Melanocyte of skin (primary cell): ENCODE results near the gene FCGR3A. TPM values are rescaled to one million over a fixed set of nuclear protein-coding genes. Genes with fewer than 3 reads are reported as not detected.

ENCODE experiments used
- total RNA-seq, 2 donors: library from RNA; depleted of rRNA; stranded (reverse); fragments of >200 nt; gene quantifications; 2 replicates each; pipeline ENCODE4 v1.2.3, GENCODE V29; 2012

FCGR3A gene
- not detected for total RNA-seq

DNA sequence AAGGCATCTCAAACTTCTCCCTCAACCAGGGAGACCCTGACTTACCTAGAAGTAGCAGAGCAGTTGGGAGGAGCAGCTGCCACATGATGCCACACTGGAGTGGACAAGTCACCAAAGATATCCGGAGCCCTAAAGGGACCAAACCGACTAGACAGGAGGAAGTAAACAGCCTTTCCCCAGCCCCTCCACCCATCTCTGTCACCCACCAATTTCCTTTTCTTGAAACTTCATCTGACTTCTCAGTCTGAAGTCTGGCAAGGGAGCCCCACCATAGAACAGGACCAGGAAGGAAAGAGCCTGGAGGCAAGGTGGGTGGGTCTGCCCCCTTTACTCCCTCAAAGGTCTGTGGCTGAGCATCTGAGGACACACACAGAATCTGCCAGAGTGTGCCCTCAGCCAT lies at the start of gene FCGR3A:
FCGR3A (minus strand) TSS at position 167 of the 400 bp plus-strand sequence; CDS start at position 85, 82 bp downstream.

DNA sequence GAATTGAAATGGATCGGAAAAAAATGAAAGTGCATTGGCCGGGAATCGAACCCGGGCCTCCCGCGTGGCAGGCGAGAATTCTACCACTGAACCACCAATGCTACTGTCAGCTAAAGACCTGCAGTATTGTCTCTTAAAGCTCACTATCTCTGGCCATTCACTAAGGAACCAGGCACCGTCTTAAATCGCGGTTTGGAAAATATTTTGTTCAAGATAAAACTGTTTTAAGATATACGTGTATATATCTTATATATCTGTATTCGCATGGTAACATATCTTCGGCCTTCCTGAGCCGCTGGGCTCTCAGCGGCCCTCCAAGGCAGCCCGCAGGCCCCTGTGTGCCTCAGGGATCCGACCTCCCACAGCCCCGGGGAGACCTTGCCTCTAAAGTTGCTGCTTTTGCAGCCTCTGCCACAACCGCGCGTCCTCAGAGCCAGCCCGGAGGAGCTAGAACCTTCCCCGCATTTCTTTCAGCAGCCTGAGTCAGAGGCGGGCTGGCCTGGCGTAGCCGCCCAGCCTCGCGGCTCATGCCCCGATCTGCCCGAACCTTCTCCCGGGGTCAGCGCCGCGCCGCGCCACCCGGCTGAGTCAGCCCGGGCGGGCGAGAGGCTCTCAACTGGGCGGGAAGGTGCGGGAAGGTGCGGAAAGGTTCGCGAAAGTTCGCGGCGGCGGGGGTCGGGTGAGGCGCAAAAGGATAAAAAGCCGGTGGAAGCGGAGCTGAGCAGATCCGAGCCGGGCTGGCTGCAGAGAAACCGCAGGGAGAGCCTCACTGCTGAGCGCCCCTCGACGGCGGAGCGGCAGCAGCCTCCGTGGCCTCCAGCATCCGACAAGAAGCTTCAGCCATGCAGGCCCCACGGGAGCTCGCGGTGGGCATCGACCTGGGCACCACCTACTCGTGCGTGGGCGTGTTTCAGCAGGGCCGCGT lies 25.5 kb downstream of the FCGR3A start, which contains the start of gene HSPA6:
HSPA6 (plus strand) TSS at position 724 of the 925 bp plus-strand sequence; CDS start at position 843, 119 bp downstream.

Other genes starting within 250 kb of the FCGR3A start
- gene MPZ, start 239.8 kb downstream of the FCGR3A start, total RNA-seq, result under 1 TPM; under 0.01 to 0.33 TPM
- 10 to 100 TPM; 23.6 to 29.3 TPM for gene SDHC, start 235.4 kb downstream of the FCGR3A start, total RNA-seq
- not detected for gene CFAP126, start 181.9 kb downstream of the FCGR3A start, total RNA-seq
- gene FCGR2A, start 44.4 kb downstream of the FCGR3A start, total RNA-seq, result 10 to 100 TPM in 1 of 2 donors, 1 to 10 TPM in 1; 7.7 to 14.8 TPM
- gene HSPA6, start 25.3 kb downstream of the FCGR3A start, total RNA-seq, result 1 to 10 TPM; 6.0 to 7.2 TPM
- gene FCGR3B, start 81.4 kb upstream of the FCGR3A start, total RNA-seq, result not detected
- 1 to 10 TPM in 1 of 2 donors, under 1 TPM in 1; 0.67 to 4.1 TPM for gene FCGR2B, start 113.3 kb upstream of the FCGR3A start, total RNA-seq
- gene FCRLA, start 157.4 kb upstream of the FCGR3A start, total RNA-seq, result 100 to 1,000 TPM in 1 of 2 donors, 10 to 100 TPM in 1; 79.6 to 243 TPM
- gene FCRLB, start 171.7 kb upstream of the FCGR3A start, total RNA-seq, result 1 to 10 TPM; 3.3 to 5.9 TPM
- 10 to 100 TPM; 21.3 to 37.6 TPM for gene DUSP12, start 200.0 kb upstream of the FCGR3A start, total RNA-seq
- gene ATF6, start 216.5 kb upstream of the FCGR3A start, total RNA-seq, result 10 to 100 TPM; 28.0 to 28.6 TPM